SK-N-SH (cell line): ENCODE data around the gene ERC2.

ENCODE experiments used
- CHD2 ChIP-seq: fragments of 150-350 bp; IDR thresholded peaks from 2 replicates; pipeline ENCODE4 v1.6.1; 2018; ENCODE audit warnings: low read length; ENCODE audit not compliant: partially characterized antibody
- FOXM1 ChIP-seq: IDR thresholded peaks from 2 replicates; pipeline ENCODE4 v1.4.0; 2012; ENCODE audit warnings: low read depth, mild to moderate bottlenecking
- GABPA ChIP-seq: IDR thresholded peaks from 2 replicates; pipeline ENCODE4 v1.4.0; 2012; ENCODE audit warnings: low read depth, mild to moderate bottlenecking
- GATA2 ChIP-seq: sonication (generic); formaldehyde crosslinking; IDR thresholded peaks from 2 replicates; pipeline ENCODE4 v1.5.0; 2020; ENCODE audit warnings: mild to moderate bottlenecking, missing genetic modification reagents
- JUND ChIP-seq: IDR thresholded peaks from 2 replicates; pipeline ENCODE4 v1.4.0; 2012
- MAX ChIP-seq: IDR thresholded peaks from 2 replicates; pipeline ENCODE4 v1.4.0; 2012; ENCODE audit warnings: low read depth
- POLR2AphosphoS5 ChIP-seq: IDR thresholded peaks from 2 replicates; pipeline ENCODE4 v1.6.1; 2012; ENCODE audit warnings: low read depth, low read length
- RAD21 ChIP-seq: IDR thresholded peaks from 2 replicates; pipeline ENCODE4 v1.6.1; 2012; ENCODE audit warnings: mild to moderate bottlenecking, low read length
- RXRA ChIP-seq: IDR thresholded peaks from 2 replicates; pipeline ENCODE4 v1.4.0; 2012; ENCODE audit warnings: low read depth, mild to moderate bottlenecking, borderline replicate concordance
- TF ChIP-seq, protein P1 (sequence below): fragments of 200-600 bp; sonication (generic); IDR thresholded peaks from 2 replicates; pipeline ENCODE4 v1.6.1; 2017; ENCODE audit warnings: antibody characterized with exemption, mild to moderate bottlenecking, moderate library complexity
- TF ChIP-seq, protein P2 (sequence below): IDR thresholded peaks from 2 replicates; pipeline ENCODE4; 2012
- TF ChIP-seq, protein P3 (sequence below): IDR thresholded peaks from 2 replicates; pipeline ENCODE4 v1.4.0; 2012; ENCODE audit warnings: low read depth, borderline replicate concordance
- TF ChIP-seq, protein P4 (sequence below): fragments of 150-350 bp; IDR thresholded peaks from 2 replicates; pipeline ENCODE4 v1.6.1; 2016; ENCODE audit warnings: mild to moderate bottlenecking, low read depth, low read length

DNA sequence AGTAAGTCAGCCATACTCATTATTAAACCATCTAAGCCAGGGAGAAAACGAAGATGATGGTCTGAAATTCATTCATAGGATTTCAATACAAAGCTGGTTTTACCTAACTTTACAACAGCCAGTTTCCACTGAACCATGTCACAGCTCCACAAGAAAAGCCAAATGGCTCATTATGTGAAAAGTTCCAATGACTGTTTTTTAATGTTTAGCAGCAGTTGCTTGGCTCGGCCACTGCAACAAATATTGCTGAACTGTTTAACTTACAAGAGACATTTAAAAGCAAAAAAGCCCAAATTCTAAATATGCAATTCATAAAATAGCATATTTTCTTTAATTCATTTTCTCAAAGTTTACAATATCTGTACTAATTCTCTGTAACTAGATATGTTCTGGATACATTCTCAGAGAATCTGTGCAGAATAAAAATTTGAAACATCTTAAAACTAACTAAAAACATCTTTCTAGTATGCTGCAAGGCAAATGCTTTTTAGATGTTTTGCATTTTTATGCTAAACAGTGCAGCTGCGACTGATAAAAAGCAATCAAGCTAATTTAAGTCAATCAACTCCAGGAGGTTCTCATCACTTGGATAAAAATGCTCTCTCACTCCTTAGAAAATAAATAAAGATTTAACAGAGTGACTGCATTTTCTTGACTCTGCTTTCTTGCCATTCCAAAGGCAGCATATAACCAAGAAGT lies 356.5 kb downstream of the ERC2 start:
- TF ChIP-seq GABPA: no peak
- TF ChIP-seq FOXM1: no peak
- TF ChIP-seq, protein P1, sequence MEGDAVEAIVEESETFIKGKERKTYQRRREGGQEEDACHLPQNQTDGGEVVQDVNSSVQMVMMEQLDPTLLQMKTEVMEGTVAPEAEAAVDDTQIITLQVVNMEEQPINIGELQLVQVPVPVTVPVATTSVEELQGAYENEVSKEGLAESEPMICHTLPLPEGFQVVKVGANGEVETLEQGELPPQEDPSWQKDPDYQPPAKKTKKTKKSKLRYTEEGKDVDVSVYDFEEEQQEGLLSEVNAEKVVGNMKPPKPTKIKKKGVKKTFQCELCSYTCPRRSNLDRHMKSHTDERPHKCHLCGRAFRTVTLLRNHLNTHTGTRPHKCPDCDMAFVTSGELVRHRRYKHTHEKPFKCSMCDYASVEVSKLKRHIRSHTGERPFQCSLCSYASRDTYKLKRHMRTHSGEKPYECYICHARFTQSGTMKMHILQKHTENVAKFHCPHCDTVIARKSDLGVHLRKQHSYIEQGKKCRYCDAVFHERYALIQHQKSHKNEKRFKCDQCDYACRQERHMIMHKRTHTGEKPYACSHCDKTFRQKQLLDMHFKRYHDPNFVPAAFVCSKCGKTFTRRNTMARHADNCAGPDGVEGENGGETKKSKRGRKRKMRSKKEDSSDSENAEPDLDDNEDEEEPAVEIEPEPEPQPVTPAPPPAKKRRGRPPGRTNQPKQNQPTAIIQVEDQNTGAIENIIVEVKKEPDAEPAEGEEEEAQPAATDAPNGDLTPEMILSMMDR: no peak
- TF ChIP-seq POLR2AphosphoS5: no peak
- TF ChIP-seq, protein P2, sequence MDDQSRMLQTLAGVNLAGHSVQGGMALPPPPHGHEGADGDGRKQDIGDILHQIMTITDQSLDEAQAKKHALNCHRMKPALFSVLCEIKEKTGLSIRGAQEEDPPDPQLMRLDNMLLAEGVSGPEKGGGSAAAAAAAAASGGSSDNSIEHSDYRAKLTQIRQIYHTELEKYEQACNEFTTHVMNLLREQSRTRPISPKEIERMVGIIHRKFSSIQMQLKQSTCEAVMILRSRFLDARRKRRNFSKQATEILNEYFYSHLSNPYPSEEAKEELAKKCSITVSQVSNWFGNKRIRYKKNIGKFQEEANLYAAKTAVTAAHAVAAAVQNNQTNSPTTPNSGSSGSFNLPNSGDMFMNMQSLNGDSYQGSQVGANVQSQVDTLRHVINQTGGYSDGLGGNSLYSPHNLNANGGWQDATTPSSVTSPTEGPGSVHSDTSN: no peak
- no peak for TF ChIP-seq MAX
- no peak for TF ChIP-seq CHD2
- TF ChIP-seq RXRA: no peak
- TF ChIP-seq GATA2 (CRISPR knock-in tag): no peak
- no peak for TF ChIP-seq JUND
- TF ChIP-seq, protein P3, sequence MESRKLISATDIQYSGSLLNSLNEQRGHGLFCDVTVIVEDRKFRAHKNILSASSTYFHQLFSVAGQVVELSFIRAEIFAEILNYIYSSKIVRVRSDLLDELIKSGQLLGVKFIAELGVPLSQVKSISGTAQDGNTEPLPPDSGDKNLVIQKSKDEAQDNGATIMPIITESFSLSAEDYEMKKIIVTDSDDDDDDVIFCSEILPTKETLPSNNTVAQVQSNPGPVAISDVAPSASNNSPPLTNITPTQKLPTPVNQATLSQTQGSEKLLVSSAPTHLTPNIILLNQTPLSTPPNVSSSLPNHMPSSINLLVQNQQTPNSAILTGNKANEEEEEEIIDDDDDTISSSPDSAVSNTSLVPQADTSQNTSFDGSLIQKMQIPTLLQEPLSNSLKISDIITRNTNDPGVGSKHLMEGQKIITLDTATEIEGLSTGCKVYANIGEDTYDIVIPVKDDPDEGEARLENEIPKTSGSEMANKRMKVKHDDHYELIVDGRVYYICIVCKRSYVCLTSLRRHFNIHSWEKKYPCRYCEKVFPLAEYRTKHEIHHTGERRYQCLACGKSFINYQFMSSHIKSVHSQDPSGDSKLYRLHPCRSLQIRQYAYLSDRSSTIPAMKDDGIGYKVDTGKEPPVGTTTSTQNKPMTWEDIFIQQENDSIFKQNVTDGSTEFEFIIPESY: no peak
- TF ChIP-seq, protein P4, sequence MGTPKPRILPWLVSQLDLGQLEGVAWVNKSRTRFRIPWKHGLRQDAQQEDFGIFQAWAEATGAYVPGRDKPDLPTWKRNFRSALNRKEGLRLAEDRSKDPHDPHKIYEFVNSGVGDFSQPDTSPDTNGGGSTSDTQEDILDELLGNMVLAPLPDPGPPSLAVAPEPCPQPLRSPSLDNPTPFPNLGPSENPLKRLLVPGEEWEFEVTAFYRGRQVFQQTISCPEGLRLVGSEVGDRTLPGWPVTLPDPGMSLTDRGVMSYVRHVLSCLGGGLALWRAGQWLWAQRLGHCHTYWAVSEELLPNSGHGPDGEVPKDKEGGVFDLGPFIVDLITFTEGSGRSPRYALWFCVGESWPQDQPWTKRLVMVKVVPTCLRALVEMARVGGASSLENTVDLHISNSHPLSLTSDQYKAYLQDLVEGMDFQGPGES: no peak
- no peak for TF ChIP-seq RAD21
